ENCODE data around the gene TGFBRAP1. TPM values are rescaled to one million over a fixed set of nuclear protein-coding genes. Genes with fewer than 3 reads are reported as not detected.

TGFBRAP1 gene
- total and polyA plus RNA-seq, 2 donors (not counting 3 experiments of a cell fraction or from before 2014, with no cell fraction given), result 25.4 to 37.6 TPM

GRCh38 chr2:105375001-105375561 lies 45.5 kb upstream of the TGFBRAP1 start:
- dilution Hi-C loops (cut with MboI; ENCODE audit: extremely low pct_ligation_motif_present, low sequenced_read_pairs) (no loop called here), intact Hi-C loops (cut with micrococcal nuclease) (no loop called here)
- BruUV-seq (replicated peaks), result no TSS peak
- peaks cover 47 to 58% of the 10 kb centered on the region in 2 experiments for H3K36me3 ChIP-seq (ENCODE audit: control insufficient read depth in 2 of 2, extremely low read depth in 1 of 2, insufficient read depth in 2 of 2, low read length in 2 of 2)
- H3K27me3 ChIP-seq (ENCODE audit: control insufficient read depth in 2 of 2, insufficient read depth in 2 of 2, low read length in 2 of 2), result no peaks in the 10 kb centered on the region
- no peak overlapping the region for H3K4me3 ChIP-seq (replicated peaks in 1 of 3; ENCODE audit: insufficient read depth in 1 of 3, low read depth in 1 of 3, low read length in 3 of 3)
- H2AFZ ChIP-seq (ENCODE audit: low read depth, low read length), result no peak overlapping the region
- no peaks in the 10 kb centered on the region for H3K9me1 ChIP-seq (replicated peaks; ENCODE audit: control insufficient read depth, extremely low read depth, insufficient read depth, low read length)
- peak; percentile 46 for DNase-seq (ENCODE audit: low read depth, low spot score)
- TF ChIP-seq EZH2 (IDR thresholded peaks at IDR 0.05; ENCODE audit: borderline replicate concordance, low read depth, low read length, severe bottlenecking) (no peak), POLR2AphosphoS5 (IDR thresholded peaks at IDR 0.05; ENCODE audit: insufficient read depth, low read depth, low read length) (peak; percentile 38)
- peaks cover 91% of the 10 kb centered on the region for H3K79me2 ChIP-seq (ENCODE audit: control insufficient read depth, insufficient read depth, low read length)
- POLR2A ChIA-PET, result interaction anchor here (1.2 kb wide), 2 partner anchors 16 to 142 kb away, joined by 3 to 8 read pairs; no protein-coding TSS in a partner anchor
- no peaks in the 10 kb centered on the region for H3K9me3 ChIP-seq (replicated peaks; ENCODE audit: control insufficient read depth, insufficient read depth, low read length)
- no peaks in the 10 kb centered on the region for H4K20me1 ChIP-seq (replicated peaks; ENCODE audit: control insufficient read depth, extremely low read depth, insufficient read depth, low read length)
- peak; percentile 53 for FAIRE-seq
- peaks cover 69% of the 10 kb centered on the region for H3K4me1 ChIP-seq (ENCODE audit: control insufficient read depth, extremely low read depth, insufficient read depth, low read length)
- H3K27ac ChIP-seq (ENCODE audit: insufficient read depth, low read depth, low read length), result peak overlapping the region; percentile 92
- H3K9ac ChIP-seq (replicated peaks; ENCODE audit: extremely low read depth, insufficient read depth, low read length), result peak overlapping the region; percentile 58
- CTCF ChIA-PET, result interaction anchor here (1.0 to 4.5 kb wide), 2 partner anchors 30 to 146 kb away, joined by 3 to 16 read pairs; no protein-coding TSS in a partner anchor
- H3K4me2 ChIP-seq (ENCODE audit: insufficient read depth, low read length), result no peak overlapping the region

DNA sequence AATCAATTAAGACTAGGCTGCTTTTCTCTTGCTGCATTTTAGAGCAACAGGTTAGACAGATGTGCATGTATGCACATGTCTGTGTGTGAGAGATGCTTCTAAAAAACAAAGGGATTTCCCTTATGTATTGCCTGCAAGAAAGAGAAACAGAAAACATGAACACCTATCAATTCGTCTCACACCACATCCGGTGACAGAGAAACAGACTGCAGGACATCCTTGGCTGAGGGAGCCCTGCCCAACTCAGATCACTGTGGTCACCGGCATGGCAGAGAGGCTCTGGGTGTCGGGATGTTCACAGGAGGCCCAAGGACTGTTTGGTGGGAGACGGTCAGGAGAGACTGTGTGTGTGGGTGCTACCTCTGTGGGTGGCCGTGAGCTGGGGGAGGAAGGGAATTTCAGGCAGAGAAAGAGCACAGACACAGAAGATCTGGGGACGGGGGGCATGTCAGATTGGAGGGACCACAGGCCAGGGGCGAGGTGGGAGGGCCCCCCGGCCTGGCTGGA lies 44.4 kb upstream of the TGFBRAP1 start:
- dilution Hi-C loops (cut with MboI; ENCODE audit: extremely low pct_ligation_motif_present, low sequenced_read_pairs) (no loop called here), intact Hi-C loops (cut with micrococcal nuclease) (no loop called here)
- no peaks in the 10 kb centered on the region for H3K9me1 ChIP-seq (replicated peaks; ENCODE audit: control insufficient read depth, extremely low read depth, insufficient read depth, low read length)
- no peaks in the 10 kb centered on the region for H3K27me3 ChIP-seq (ENCODE audit: control insufficient read depth in 2 of 2, insufficient read depth in 2 of 2, low read length in 2 of 2)
- H3K4me3 ChIP-seq (replicated peaks in 1 of 3; ENCODE audit: insufficient read depth in 1 of 3, low read depth in 1 of 3, low read length in 3 of 3), result no peak overlapping the region
- peak overlapping the region; percentile 1 for H3K27ac ChIP-seq (ENCODE audit: insufficient read depth, low read depth, low read length)
- no peaks in the 10 kb centered on the region for H4K20me1 ChIP-seq (replicated peaks; ENCODE audit: control insufficient read depth, extremely low read depth, insufficient read depth, low read length)
- H3K4me2 ChIP-seq (ENCODE audit: insufficient read depth, low read length), result no peak overlapping the region
- peaks cover 54 to 60% of the 10 kb centered on the region in 2 experiments for H3K36me3 ChIP-seq (ENCODE audit: control insufficient read depth in 2 of 2, extremely low read depth in 1 of 2, insufficient read depth in 2 of 2, low read length in 2 of 2)
- TF ChIP-seq POLR2A (IDR thresholded peaks at IDR 0.05; ENCODE audit: low read depth, low read length) (peak; percentile 23), CTCF (IDR thresholded peaks at IDR 0.05; ENCODE audit: extremely low read depth in 1 of 2, insufficient read depth in 1 of 2, low read depth in 1 of 2, low read length in 2 of 2) (no peak)
- FAIRE-seq, result no peak
- H3K9me3 ChIP-seq (replicated peaks; ENCODE audit: control insufficient read depth, insufficient read depth, low read length), result no peaks in the 10 kb centered on the region
- no peak for DNase-seq (ENCODE audit: low read depth, low spot score)
- H3K9ac ChIP-seq (replicated peaks; ENCODE audit: extremely low read depth, insufficient read depth, low read length), result no peak overlapping the region
- ChIA-PET CTCF (interaction anchor here (1.0 to 4.5 kb wide), 2 partner anchors 29 to 147 kb away, joined by 3 to 16 read pairs; no protein-coding TSS in a partner anchor), POLR2A (interaction anchor here (1.2 kb wide), 1 partner anchor 17 kb away, joined by 3 read pairs; no protein-coding TSS in a partner anchor)
- no TSS peak for BruUV-seq (replicated peaks)
- peaks cover 62% of the 10 kb centered on the region for H3K4me1 ChIP-seq (ENCODE audit: control insufficient read depth, extremely low read depth, insufficient read depth, low read length)
- no peak overlapping the region for H2AFZ ChIP-seq (ENCODE audit: low read depth, low read length)
- peaks cover 90% of the 10 kb centered on the region for H3K79me2 ChIP-seq (ENCODE audit: control insufficient read depth, insufficient read depth, low read length)
